Adrenal gland (tissue), 12 donors: ENCODE results near the gene GLRX. TPM values are rescaled to one million over a fixed set of nuclear protein-coding genes. Genes with fewer than 3 reads are reported as not detected.

ENCODE experiments used
- DNase-seq, 7 donors: peaks; one replicate each; pipeline ENCODE4 v3.0.0-alpha.2; 2019 to 2020
- H3K27ac ChIP-seq, 5 donors: fragments of 200-600 bp; sonication (generic) in 4 of 5; 1 replicate in 3 of 5; 2 replicates in 2 of 5; pipeline versions ENCODE4 v1.5.1 to v1.8.0; 2016 to 2020; ENCODE audit warnings: mild to moderate bottlenecking in 1 of 5
- H3K27me3 ChIP-seq: fragments of 200-600 bp; 2 replicates; pipeline ENCODE4 v1.8.0; 2021
- H3K36me3 ChIP-seq, 2 donors: fragments of 200-600 bp; replicated peaks in 1 of 2; 1 replicate in 1 of 2; 2 replicates in 1 of 2; pipeline versions ENCODE4 v1.5.1 to v1.8.0; 2018 to 2022
- H3K4me1 ChIP-seq, 2 donors: fragments of 200-600 bp; replicated peaks in 1 of 2; 1 replicate in 1 of 2; 2 replicates in 1 of 2; pipeline versions ENCODE4 v1.5.1 to v1.8.0; 2018 to 2021
- H3K4me3 ChIP-seq, 4 donors: fragments of 200-600 bp; sonication (generic) in 3 of 4; one replicate each; pipeline ENCODE4 v1.5.1; 2016 to 2018
- H3K9me3 ChIP-seq, 3 donors: fragments of 200-600 bp; sonication (generic) in 1 of 3; replicated peaks in 1 of 3; 1 replicate in 2 of 3; 2 replicates in 1 of 3; pipeline versions ENCODE4 v1.5.1 to v1.8.0; 2016 to 2021
- POLR2A ChIP-seq, 2 donors: fragments of 450-650 bp; IDR thresholded peaks; one replicate each; pipeline ENCODE4 v1.6.1; 2017; ENCODE audit warnings: antibody characterized with exemption in 2 of 2, mild to moderate bottlenecking in 2 of 2, moderate library complexity in 1 of 2
- WGBS, 4 donors: extraction: QIAGEN DNeasy Blood & Tissue Kit in 2 of 4; methylation state at CpG; one replicate each; pipeline versions ENCODE4 v1.1.5 to v1.1.7; 2013 to 2017; 5-methylcytosine and 5-hydroxymethylcytosine counted together
- intact Hi-C, 2 donors: fragments of 100-400 bp; cut with DNase I; formaldehyde crosslinking; loops; one replicate each; pipeline versions ENCODE4 v1.14.1 to v1.15.0; 2022 to 2023
- polyA plus RNA-seq, 3 donors: library from polyadenylated mRNA; stranded (reverse); fragments of 200-250 nt in 2 of 3; fragments of 350-450 nt in 1 of 3; fragmentation: Illumina TruSeq in 1 of 3; extraction: RNeasy Lipid Tissue Mini Kit (QIAGEN cat#74804) in 1 of 3; gene quantifications; one replicate each; pipeline ENCODE4 v1.2.3, GENCODE V29; 2013 to 2014
- total RNA-seq, 9 donors: library from RNA; depleted of rRNA in 4 of 9; stranded (reverse); fragments of >200 nt in 4 of 9; fragments of 120-200 nt in 1 of 9; fragmentation: NEBNext Ultra II Directional in 1 of 9; extraction: Animal tissue kit (Norgen Biotek cat#: 25700) in 1 of 9; gene quantifications; one replicate each; pipeline versions ENCODE4 v1.1.0 to v1.2.4, GENCODE V29; 2013 to 2023
- TF ChIP-seq, protein P1 (sequence below), 6 experiments: fragments of 450-650 bp in 4 of 6; fragments of 200-600 bp in 2 of 6; sonication (generic) in 1 of 6; IDR thresholded peaks; 1 replicate in 5 of 6; 2 replicates in 1 of 6; pipeline versions ENCODE4 v1.5.1 to v1.8.0; 2016 to 2021; ENCODE audit warnings: antibody characterized with exemption in 6 of 6, mild to moderate bottlenecking in 2 of 6, moderate library complexity in 1 of 6
- donor health status: healthy with polysubstance abuse.
- donor health status: Bipolar disorder and iron deficiency.
- donor health status: DM: yes; HTN: yes; CAD: no.
- donor health status: DM: no; HTN: no; CAD: no.
- donor health status: DM: no; HTN: no; CAD: no.
- donor health status: DM: yes; HTN: yes; CAD: no.

GLRX gene
- total and polyA plus RNA-seq, 12 donors = 55.7 to 279 (median 116) TPM

DNA sequence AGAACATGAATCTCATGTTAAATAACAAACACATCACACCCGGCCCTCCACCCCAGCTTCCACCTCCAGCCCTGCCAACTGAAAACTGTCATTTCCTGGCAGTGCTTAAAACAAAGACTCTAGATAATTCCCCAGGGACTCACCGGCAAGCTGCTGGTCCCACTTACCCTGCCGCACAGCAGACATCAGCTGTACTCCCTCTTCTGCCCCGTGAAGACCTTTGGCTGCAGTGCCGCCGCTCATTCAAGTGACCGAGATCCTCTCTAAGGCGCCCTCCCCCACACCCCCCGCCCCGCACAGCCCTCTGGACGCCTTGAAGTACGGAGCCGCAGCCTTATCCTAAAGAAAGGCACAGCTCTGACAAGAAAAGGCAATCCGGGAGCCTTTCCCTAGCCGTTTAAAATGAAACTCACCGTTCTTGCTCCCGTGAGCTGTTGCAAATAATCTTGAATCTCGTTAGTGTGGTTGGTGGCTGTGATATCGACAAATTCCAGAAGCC lies 434 bp downstream of the GLRX start:
- intact Hi-C loops = no loop called here
- H3K27me3 ChIP-seq = no peaks in the 10 kb centered on the region
- peak overlapping the region; percentile 66 to 90 (median 72) for H3K4me3 ChIP-seq
- H3K36me3 ChIP-seq = peaks cover 0 to 4% of the 10 kb centered on the region in 2 donors
- peak overlapping the region; percentile 70 to 97 (median 95) for H3K27ac ChIP-seq
- TF ChIP-seq, protein P1, sequence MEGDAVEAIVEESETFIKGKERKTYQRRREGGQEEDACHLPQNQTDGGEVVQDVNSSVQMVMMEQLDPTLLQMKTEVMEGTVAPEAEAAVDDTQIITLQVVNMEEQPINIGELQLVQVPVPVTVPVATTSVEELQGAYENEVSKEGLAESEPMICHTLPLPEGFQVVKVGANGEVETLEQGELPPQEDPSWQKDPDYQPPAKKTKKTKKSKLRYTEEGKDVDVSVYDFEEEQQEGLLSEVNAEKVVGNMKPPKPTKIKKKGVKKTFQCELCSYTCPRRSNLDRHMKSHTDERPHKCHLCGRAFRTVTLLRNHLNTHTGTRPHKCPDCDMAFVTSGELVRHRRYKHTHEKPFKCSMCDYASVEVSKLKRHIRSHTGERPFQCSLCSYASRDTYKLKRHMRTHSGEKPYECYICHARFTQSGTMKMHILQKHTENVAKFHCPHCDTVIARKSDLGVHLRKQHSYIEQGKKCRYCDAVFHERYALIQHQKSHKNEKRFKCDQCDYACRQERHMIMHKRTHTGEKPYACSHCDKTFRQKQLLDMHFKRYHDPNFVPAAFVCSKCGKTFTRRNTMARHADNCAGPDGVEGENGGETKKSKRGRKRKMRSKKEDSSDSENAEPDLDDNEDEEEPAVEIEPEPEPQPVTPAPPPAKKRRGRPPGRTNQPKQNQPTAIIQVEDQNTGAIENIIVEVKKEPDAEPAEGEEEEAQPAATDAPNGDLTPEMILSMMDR (IDR thresholded peaks at IDR 0.05) = no peak
- TF ChIP-seq POLR2A (IDR thresholded peaks at IDR 0.05) = no peak
- peak; percentile 58 to 80 (median 72) for DNase-seq
- H3K4me1 ChIP-seq = peaks cover 55 to 67% of the 10 kb centered on the region in 2 donors
- 0 to 1% (median 0%) methylated on average over 15 to 19 of the region's 19 CpGs for WGBS, 4 donors
- H3K9me3 ChIP-seq = no peaks in the 10 kb centered on the region

DNA sequence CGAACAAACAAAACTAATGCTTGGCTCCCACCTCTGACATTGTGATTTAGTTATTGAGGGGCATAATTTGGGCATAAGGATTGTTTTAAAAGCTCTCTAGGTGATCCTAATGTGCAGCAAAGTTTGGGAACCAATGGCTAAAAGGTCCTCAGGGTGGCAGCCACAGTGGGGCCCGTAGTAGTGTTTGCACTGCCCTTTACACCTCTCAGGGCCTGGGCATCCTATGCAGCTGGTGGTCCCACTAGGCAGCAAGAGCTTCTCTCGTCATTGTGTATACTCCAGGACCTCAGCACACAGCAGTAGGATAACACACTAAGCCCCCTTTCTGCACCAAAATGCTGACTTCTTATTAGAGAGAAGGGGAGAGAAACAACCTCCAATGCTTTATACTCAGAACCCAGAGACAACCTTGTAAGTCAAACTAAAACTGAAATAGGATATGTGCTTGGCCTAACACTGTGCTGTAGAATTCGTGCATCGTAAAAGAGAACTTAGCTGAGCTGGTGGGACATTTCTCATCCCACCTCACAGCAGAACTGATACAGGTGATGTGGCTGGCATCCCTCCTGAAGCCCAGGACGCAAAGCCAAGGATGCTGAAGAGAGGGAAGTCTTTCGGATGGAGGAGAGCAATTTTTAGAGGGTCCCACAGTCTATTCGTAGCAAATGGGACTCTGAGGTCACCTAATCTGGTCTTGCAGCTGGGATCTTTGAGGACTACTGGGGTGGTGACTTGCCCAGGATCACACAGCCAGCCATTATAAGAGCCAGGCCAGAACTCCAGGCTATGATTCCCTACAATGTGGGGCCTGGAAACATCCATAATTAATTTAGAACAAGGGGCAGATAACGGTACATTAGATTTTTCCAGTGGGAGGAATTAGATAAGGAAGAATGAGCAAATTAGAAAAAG lies 1.2 kb downstream of the GLRX start:
- Histone ChIP-seq H3K36me3 (peaks cover 0 to 9% of the 10 kb centered on the region in 2 donors), H3K27ac (peak overlapping the region; percentile 70 to 97 (median 95)), H3K9me3 (no peaks in the 10 kb centered on the region), H3K4me3 (peak overlapping the region in 3 of 4 donors; percentile 66 to 90 (median 72)), H3K4me1 (peaks cover 55 to 70% of the 10 kb centered on the region in 2 donors), H3K27me3 (no peaks in the 10 kb centered on the region)
- TF ChIP-seq, protein P1 (IDR thresholded peaks at IDR 0.05) = no peak
- TF ChIP-seq POLR2A (IDR thresholded peaks at IDR 0.05) = no peak
- intact Hi-C loops = no loop called here
- 21 to 31% (median 26%) methylated on average over 8 to 9 of the region's 9 CpGs for WGBS, 4 donors
- no peak for DNase-seq

DNA sequence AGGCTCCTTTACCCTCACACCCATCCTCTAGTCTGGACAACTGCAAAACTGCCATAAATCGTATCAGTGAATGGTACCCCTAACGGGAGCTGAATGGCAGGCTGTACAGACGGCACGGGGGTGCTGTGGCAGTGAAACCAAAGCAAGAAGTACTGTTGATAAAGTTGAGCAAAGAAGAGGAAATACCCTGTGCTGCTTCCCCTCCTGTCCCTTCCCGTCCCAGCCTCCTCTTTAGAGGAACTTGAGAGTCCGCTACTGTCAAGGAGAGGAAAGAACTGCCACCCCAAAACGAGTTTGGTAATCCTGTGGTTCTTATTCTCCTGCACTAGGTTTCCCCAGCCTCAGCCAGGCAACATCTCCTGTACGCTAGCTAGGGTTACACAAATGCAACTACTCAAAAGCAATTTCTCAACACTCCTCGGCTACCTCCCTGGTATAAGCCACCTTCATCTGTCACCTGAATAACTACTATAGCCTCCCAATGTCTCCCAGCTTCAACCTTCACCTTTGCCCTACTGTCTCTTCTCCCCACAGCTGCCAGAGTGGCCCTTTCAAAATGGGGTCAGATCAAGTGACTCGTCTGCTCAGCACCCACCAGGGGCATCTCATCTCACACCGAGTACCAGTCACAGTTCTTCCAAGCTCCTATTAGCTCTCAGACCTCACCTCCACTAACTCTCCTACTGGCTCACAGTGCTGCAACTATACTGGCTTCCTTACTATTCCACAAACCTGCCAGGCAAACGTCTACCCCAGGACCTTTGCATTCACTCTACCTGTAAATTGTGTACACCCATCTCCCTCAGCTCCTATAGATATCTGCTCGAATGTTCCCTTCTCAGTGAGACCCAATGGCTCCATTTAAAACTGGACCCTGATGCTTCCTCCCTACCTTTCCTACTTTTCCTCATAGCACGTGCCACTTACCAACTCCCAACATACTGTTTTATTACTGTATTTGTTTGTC lies 4.1 kb downstream of the GLRX start:
- 34 to 49% (median 44%) methylated on average over 14 of the region's 14 CpGs for WGBS, 4 donors
- Histone ChIP-seq H3K4me3 (peak overlapping the region in 1 of 4 donors; percentile 42), H3K4me1 (peaks cover 42 to 72% of the 10 kb centered on the region in 2 donors), H3K9me3 (no peaks in the 10 kb centered on the region), H3K27me3 (no peaks in the 10 kb centered on the region), H3K36me3 (peaks cover 0 to 34% of the 10 kb centered on the region in 2 donors), H3K27ac (peak overlapping the region in 4 of 5 donors; percentile 21 to 60 (median 48))
- peak in 1 of 2 donors; percentile 9 for TF ChIP-seq POLR2A (IDR thresholded peaks at IDR 0.05)
- TF ChIP-seq, protein P1 (IDR thresholded peaks at IDR 0.05) = no peak
- DNase-seq = peak in 4 of 7 donors; percentile 35 to 66 (median 54)
- intact Hi-C loops = no loop called here
